LNCaP clone FGC (cell line): ENCODE results near the gene ALB.

Experiments
- DNase-seq: peaks from one replicate; pipeline ENCODE4 v3.0.0-alpha.2; 2011; ENCODE audit warnings: low read depth
- H3K4me3 ChIP-seq: 2 replicates; pipeline ENCODE4 v1.5.1; 2011; ENCODE audit warnings: mild to moderate bottlenecking, low read depth, low read length, control low read depth
- TF ChIP-seq, protein P1 (sequence below): IDR thresholded peaks from 2 replicates; pipeline ENCODE4 v1.5.1; 2012; ENCODE audit warnings: mild to moderate bottlenecking; ENCODE audit not compliant: control insufficient read depth, insufficient read depth; ENCODE audit errors: extremely low read depth

Gene ALB

DNA sequence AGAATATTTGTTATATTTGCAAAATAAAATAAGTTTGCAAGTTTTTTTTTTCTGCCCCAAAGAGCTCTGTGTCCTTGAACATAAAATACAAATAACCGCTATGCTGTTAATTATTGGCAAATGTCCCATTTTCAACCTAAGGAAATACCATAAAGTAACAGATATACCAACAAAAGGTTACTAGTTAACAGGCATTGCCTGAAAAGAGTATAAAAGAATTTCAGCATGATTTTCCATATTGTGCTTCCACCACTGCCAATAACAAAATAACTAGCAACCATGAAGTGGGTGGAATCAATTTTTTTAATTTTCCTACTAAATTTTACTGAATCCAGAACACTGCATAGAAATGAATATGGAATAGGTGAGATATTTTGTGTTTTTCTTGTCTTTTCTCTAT, 31.9 kb downstream of the ALB start, which contains the start of gene AFP:
Gene AFP (plus strand): TSS at position 238 of the 400 bp plus-strand sequence. CDS start 42 bp downstream, at position 280.
- no peak within 1 kb of the TSS for H3K4me3 ChIP-seq
- TF ChIP-seq, protein P1, sequence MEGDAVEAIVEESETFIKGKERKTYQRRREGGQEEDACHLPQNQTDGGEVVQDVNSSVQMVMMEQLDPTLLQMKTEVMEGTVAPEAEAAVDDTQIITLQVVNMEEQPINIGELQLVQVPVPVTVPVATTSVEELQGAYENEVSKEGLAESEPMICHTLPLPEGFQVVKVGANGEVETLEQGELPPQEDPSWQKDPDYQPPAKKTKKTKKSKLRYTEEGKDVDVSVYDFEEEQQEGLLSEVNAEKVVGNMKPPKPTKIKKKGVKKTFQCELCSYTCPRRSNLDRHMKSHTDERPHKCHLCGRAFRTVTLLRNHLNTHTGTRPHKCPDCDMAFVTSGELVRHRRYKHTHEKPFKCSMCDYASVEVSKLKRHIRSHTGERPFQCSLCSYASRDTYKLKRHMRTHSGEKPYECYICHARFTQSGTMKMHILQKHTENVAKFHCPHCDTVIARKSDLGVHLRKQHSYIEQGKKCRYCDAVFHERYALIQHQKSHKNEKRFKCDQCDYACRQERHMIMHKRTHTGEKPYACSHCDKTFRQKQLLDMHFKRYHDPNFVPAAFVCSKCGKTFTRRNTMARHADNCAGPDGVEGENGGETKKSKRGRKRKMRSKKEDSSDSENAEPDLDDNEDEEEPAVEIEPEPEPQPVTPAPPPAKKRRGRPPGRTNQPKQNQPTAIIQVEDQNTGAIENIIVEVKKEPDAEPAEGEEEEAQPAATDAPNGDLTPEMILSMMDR, result no peak
- DNase-seq, result no peak

DNA sequence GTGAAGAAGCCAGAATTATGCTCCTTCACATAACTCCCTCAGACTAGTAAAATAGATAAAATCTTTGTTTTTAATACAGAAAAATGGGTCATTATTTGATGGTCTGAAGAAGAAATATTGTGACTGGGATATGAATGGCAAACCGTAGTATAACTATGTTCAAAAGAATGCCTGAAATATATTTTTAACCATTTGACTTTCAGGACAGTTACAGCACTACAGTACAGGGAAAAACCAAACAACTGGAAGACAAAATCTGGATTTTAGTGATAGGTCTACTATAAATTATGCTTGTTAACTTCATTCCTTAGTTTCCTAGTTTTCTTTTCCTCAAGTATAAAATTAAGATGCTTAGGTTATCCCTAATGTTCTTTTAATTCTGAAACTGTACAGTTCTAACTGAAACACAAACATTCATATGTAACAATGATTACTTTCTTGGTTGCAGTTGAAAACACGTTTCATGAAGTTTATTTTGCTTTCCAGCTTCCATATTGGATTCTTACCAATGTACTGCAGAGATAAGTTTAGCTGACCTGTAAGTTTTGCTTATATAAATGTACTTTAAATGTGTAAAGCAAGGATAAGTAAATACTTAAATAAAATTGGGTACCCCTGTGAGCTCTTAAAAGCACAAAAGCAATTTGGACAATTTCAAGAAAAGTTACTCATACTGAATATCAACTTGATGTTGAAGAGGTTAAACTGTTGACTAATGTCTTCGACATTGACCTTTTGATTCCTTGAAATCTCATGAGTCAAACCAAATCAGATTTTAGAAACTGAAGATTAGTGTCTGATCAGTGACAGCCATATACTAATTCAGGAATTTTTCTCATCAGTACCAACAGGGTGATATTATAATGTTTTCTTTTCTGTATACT, 32.8 kb downstream of the ALB start:
- no peak for DNase-seq
- no peak overlapping the region for H3K4me3 ChIP-seq
- TF ChIP-seq, protein P1, result no peak

DNA sequence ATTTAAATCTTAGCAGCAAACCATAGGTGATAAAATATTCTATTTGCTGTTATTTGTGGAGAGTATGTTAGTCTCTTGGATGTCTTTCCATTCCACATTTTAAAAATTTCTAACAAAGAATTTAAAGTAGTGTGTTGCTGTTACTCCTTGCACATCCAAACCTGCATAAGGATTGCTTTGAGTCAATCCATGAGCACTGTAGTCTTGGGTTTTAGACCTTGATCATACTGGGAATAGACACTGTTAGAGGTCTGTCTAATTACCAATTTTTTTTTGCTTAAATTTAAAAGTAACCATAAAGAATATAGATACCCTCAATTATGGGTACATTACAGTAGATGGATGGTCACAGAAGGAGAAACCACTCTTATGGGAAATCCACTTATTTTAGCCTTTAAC, 33.5 kb downstream of the ALB start:
- DNase-seq, result no peak
- TF ChIP-seq, protein P1, result no peak
- H3K4me3 ChIP-seq, result no peak overlapping the region

DNA sequence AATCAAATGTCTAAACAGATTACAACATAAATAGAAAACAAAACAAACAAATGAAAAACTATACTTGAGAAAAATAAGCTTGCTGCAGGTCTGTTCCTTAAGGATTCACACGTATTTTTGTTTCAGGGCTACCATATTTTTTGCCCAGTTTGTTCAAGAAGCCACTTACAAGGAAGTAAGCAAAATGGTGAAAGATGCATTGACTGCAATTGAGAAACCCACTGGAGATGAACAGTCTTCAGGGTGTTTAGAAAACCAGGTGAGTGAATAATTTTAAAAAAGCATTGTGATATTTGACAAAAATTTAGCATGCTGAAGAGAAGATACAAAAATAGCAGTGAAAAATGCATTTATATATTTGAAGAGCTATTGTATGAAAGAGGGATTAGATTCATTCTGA, 34.0 kb downstream of the ALB start:
- no peak overlapping the region for H3K4me3 ChIP-seq
- no peak for DNase-seq
- TF ChIP-seq, protein P1, result no peak

DNA sequence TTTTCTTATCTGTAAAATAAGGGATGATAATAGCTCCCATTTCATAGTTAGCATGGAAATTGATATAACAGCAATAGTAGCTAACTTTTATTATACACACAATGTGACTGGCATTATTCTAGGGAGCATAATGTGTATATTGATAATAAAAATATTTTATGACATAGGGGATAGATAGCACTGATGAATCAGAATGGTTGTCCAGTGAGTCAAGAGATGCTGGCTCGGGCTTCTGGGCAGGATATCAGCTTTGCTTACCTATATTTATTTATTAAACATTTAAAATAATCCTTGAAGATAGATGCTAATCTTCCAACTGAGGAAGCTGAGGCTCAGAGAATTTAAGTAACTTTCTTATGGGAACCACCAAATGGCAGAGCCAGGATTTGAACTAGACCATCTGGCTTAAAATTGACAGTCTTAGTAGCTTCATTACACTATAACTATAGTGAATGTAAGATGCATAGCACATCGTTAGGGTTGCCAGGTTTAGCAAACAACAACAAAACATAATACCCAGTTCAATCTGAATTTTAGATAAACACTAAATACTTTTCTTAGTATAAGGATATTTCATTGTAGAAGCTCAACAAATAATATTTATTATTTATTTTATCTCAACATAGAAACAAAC, 34.6 kb downstream of the ALB start:
- H3K4me3 ChIP-seq, result no peak overlapping the region
- no peak for DNase-seq
- TF ChIP-seq, protein P1, result no peak

DNA sequence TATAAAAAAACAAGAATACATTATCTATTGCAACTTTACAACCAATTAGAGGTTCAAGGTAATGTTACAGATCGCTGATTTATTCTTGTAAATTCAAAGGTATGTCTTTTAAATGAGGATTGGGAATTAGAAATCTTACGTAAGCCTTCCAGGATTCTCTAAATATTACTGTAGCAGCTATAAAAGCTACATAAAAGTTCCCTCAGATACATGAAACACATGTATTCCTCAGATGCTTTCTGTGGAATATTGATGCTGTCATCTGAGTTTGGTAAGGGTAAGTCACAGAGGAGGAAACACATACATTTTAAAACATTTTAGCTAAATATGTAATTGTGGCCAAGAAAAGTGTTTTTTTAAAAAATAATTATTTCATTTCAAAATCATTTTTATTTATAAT, 35.4 kb downstream of the ALB start:
- DNase-seq, result no peak
- no peak overlapping the region for H3K4me3 ChIP-seq
- TF ChIP-seq, protein P1, result no peak
